Stomach (tissue), 9 donors: ENCODE data around the gene CDNF. TPM values are rescaled to one million over a fixed set of nuclear protein-coding genes. Genes with fewer than 3 reads are reported as not detected.
"Not testable (repeated sequence)": the region's sequence is repeated elsewhere in the genome, so short reads cannot be mapped to it uniquely, and the experiment has no call there.

Experiments used
- DNase-seq, 2 donors: peaks; one replicate each; pipeline versions ENCODE4 v3.0.0 to v3.0.0-alpha.2; 2013 to 2019
- H3K27ac ChIP-seq, 5 donors: fragments of 200-600 bp in 4 of 5; sonication (generic) in 4 of 5; one replicate each; pipeline ENCODE4 v1.5.1; 2013 to 2019; ENCODE audit warnings: mild to moderate bottlenecking in 1 of 5, moderate library complexity in 1 of 5
- H3K27me3 ChIP-seq, 3 donors: fragments of 200-600 bp; sonication (generic); one replicate each; pipeline ENCODE4 v1.5.1; 2017 to 2019; ENCODE audit warnings: mixed run types in 1 of 3
- H3K36me3 ChIP-seq, 4 donors: fragments of 200-600 bp; sonication (generic); 1 replicate in 3 of 4; 2 replicates in 1 of 4; pipeline ENCODE4 v1.5.1; 2016 to 2019
- H3K4me1 ChIP-seq, 4 donors: fragments of 200-600 bp; sonication (generic); one replicate each; pipeline ENCODE4 v1.5.1; 2016 to 2019
- H3K4me3 ChIP-seq, 4 donors: fragments of 200-600 bp; sonication (generic) in 3 of 4; one replicate each; pipeline ENCODE4 v1.5.1; 2016 to 2019; ENCODE audit warnings: mild to moderate bottlenecking in 1 of 4
- H3K9me3 ChIP-seq, 4 donors: fragments of 200-600 bp; sonication (generic); one replicate each; pipeline ENCODE4 v1.5.1; 2016 to 2019
- EP300 ChIP-seq: sonication (generic); formaldehyde crosslinking; IDR thresholded peaks from one replicate; pipeline ENCODE4 v1.6.1; 2017; ENCODE audit warnings: antibody characterized with exemption
- POLR2A ChIP-seq, 4 donors: fragments of 450-650 bp; IDR thresholded peaks; one replicate each; pipeline ENCODE4 v1.6.1; 2016; ENCODE audit warnings: antibody characterized with exemption in 4 of 4, control low read depth in 2 of 4, mild to moderate bottlenecking in 1 of 4, moderate library complexity in 1 of 4
- POLR2AphosphoS5 ChIP-seq, 3 donors: sonication (generic); formaldehyde crosslinking; IDR thresholded peaks; one replicate each; pipeline ENCODE4 v1.6.1; 2016; ENCODE audit warnings: antibody characterized with exemption in 3 of 3
- WGBS, 5 donors: extraction: QIAGEN DNeasy Blood & Tissue Kit in 3 of 5; methylation state at CpG; one replicate each; pipeline versions ENCODE4 v1.1.5 to v1.1.7; 2013 to 2018; 5-methylcytosine and 5-hydroxymethylcytosine counted together
- intact Hi-C: fragments of 100-400 bp; cut with DNase I; formaldehyde crosslinking; loops from one replicate; pipeline ENCODE4 v1.15.1; 2023; ENCODE audit warnings: low total_unique reads
- polyA plus RNA-seq, 3 donors: library from polyadenylated mRNA; stranded (reverse); fragments of 200-250 nt; gene quantifications; one replicate each; pipeline ENCODE4 v1.2.3, GENCODE V29; 2013
- total RNA-seq, 5 donors: library from RNA; depleted of rRNA; stranded (reverse); fragments of >200 nt; gene quantifications; one replicate each; pipeline versions ENCODE4 v1.1.0 to v1.2.3, GENCODE V29; 2014 to 2016
- TF ChIP-seq, protein P1 (sequence below), 7 experiments: fragments of 450-650 bp in 4 of 7; fragments of 200-600 bp in 3 of 7; sonication (generic) in 3 of 7; IDR thresholded peaks; one replicate each; pipeline ENCODE4 v1.5.1; 2016 to 2019; ENCODE audit warnings: antibody characterized with exemption in 7 of 7, control low read depth in 2 of 7, mild to moderate bottlenecking in 1 of 7
- donor health status: healthy with polysubstance abuse.
- donor health status: Bipolar disorder and iron deficiency.
- donor health status: healthy.

CDNF gene
- total and polyA plus RNA-seq, 8 donors: 0.75 to 212 (median 4.1) TPM; not detected in 3

DNA sequence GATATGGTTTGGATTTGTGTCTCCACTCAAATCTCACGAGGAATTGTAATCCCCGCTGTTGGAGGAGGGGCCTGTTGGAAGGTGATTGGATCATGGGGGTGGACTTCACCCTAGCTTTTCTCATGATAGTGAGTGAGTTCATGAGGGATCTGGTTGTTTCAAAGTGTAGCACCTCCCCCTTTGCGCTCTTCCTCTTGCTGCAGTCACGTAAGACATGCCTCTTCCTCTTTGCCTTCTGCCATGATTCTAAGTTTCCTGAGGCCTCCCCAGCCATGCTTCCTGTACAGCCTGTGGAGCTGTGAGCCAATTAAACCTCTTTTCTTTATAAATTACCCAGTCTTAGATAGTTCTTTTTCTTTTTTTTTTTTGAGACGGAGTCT is 17.1 kb downstream of the CDNF start:
- no peaks in the 10 kb centered on the region for H3K9me3 ChIP-seq
- intact Hi-C loops: loop anchor here (10.0 kb wide), 2 partner anchors 286 to 316 kb away; no protein-coding TSS in a partner anchor
- H3K27me3 ChIP-seq: no peaks in the 10 kb centered on the region
- peaks cover 0 to 19% (median 1%) of the 10 kb centered on the region in 4 donors for H3K4me1 ChIP-seq
- TF ChIP-seq POLR2AphosphoS5 (IDR thresholded peaks at IDR 0.05): no peak
- TF ChIP-seq, protein P1, sequence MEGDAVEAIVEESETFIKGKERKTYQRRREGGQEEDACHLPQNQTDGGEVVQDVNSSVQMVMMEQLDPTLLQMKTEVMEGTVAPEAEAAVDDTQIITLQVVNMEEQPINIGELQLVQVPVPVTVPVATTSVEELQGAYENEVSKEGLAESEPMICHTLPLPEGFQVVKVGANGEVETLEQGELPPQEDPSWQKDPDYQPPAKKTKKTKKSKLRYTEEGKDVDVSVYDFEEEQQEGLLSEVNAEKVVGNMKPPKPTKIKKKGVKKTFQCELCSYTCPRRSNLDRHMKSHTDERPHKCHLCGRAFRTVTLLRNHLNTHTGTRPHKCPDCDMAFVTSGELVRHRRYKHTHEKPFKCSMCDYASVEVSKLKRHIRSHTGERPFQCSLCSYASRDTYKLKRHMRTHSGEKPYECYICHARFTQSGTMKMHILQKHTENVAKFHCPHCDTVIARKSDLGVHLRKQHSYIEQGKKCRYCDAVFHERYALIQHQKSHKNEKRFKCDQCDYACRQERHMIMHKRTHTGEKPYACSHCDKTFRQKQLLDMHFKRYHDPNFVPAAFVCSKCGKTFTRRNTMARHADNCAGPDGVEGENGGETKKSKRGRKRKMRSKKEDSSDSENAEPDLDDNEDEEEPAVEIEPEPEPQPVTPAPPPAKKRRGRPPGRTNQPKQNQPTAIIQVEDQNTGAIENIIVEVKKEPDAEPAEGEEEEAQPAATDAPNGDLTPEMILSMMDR (IDR thresholded peaks at IDR 0.05): no peak
- TF ChIP-seq POLR2A (IDR thresholded peaks at IDR 0.05): no peak
- no peak for TF ChIP-seq EP300
- H3K36me3 ChIP-seq: no peaks in the 10 kb centered on the region
- 92 to 98% (median 94%) methylated on average over 5 of the region's 5 CpGs for WGBS, 5 donors
- no peak for DNase-seq
- H3K27ac ChIP-seq: no peak overlapping the region
- no peak overlapping the region for H3K4me3 ChIP-seq

DNA sequence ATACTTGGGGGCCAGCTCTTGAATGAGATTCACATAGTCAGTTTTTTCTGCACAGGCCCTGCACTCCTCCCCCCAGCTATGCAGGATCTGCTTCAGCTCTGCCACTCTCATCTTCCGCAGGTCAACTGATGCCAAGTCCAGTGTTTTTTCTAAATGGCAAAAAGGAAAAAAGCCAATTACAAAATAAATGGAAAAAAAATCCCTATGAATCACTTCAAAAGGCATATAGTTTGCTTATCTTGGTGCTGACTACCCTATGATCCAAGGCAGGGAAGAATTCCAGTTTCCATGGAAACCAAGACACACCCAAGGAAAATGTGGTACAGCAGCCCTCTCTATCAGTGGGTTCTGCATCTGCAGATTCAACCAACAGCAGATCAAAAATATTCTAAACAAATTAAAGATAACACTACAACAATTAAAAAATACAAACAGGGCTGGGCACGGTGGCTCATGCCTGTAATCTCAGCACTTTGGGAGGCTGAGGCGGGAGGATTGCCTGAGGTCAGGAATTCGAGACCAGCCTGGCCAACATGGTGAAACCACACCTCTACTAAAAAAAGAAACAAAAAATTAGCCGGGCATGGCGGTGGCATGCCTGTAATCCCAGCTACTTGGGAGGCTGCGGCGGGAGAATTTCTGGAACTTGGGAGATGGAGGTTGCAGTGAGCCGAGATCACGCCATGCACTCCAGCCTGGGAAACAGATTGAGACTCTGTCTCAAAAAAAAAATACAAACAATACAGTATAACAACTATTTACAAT is 17.6 kb downstream of the CDNF start:
- no peak overlapping the region for H3K4me3 ChIP-seq
- no peak overlapping the region for H3K27ac ChIP-seq
- DNase-seq: peak in 1 of 2 donors; percentile 35
- WGBS, 5 donors: 88 to 95% (median 93%) methylated on average over 10 of the region's 10 CpGs
- H3K9me3 ChIP-seq: no peaks in the 10 kb centered on the region
- peaks cover 0 to 19% (median 1%) of the 10 kb centered on the region in 4 donors for H3K4me1 ChIP-seq
- TF ChIP-seq POLR2AphosphoS5 (IDR thresholded peaks at IDR 0.05) (no peak), POLR2A (IDR thresholded peaks at IDR 0.05) (no peak), EP300 (no peak)
- TF ChIP-seq, protein P1 (IDR thresholded peaks at IDR 0.05): no peak
- no peaks in the 10 kb centered on the region for H3K27me3 ChIP-seq
- H3K36me3 ChIP-seq: no peaks in the 10 kb centered on the region
- intact Hi-C loops: loop anchor here (10.0 kb wide), 2 partner anchors 285 to 315 kb away; no protein-coding TSS in a partner anchor

DNA sequence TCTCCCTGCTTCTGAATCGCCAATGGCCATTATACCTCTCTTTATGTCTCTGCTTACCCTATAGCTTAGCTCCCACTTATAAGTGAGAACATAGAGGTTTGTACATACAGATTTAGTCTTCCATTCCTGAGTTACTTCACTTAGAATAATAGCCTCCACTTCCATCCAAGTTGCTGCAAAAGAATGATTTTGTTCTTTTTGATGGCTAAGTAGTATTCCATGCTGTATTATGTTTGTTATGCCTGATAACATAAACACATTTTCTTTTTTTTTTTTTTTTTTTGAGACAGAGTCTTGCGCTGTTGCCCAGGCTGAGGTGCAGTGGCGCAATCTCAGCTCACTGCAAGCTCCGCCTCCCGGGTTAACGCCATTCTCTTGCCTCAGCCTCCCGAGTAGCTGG is 21.1 kb downstream of the CDNF start:
- H3K4me1 ChIP-seq, H3K9me3 ChIP-seq, H3K4me3 ChIP-seq, H3K27me3 ChIP-seq, H3K36me3 ChIP-seq, H3K27ac ChIP-seq, intact Hi-C loops, DNase-seq: not testable (repeated sequence)
- WGBS, 5 donors: 91 to 100% (median 98%) methylated on average over 7 of the region's 7 CpGs

DNA sequence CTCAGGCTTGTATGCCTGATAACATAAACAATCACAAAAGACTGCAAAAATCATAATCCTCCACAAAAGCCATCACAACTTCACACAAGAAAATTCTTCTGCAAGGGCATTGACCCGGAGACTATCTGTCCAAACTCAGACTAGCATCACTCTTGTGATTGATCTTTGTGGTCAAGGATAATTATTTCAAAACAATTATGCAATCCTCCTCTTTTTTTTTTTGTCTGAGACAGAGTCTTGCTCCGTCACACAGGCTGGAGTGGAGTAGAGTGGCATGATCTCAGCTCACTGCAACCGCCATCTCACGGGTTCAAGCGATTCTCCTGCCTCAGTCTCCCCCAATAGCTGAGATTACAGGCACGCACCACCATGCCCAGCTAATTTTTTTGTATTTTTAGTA is 22.2 kb downstream of the CDNF start:
- H3K4me3 ChIP-seq: no peak overlapping the region
- intact Hi-C loops: no loop called here
- no peaks in the 10 kb centered on the region for H3K36me3 ChIP-seq
- no peak overlapping the region for H3K27ac ChIP-seq
- peaks cover 0 to 9% (median 0%) of the 10 kb centered on the region in 4 donors for H3K4me1 ChIP-seq
- no peak for TF ChIP-seq POLR2AphosphoS5 (IDR thresholded peaks at IDR 0.05)
- TF ChIP-seq EP300: no peak
- TF ChIP-seq, protein P1 (IDR thresholded peaks at IDR 0.05): no peak
- WGBS, 5 donors: 88 to 93% (median 91%) methylated on average over 6 of the region's 6 CpGs
- no peak for DNase-seq
- H3K9me3 ChIP-seq: no peaks in the 10 kb centered on the region
- no peaks in the 10 kb centered on the region for H3K27me3 ChIP-seq

DNA sequence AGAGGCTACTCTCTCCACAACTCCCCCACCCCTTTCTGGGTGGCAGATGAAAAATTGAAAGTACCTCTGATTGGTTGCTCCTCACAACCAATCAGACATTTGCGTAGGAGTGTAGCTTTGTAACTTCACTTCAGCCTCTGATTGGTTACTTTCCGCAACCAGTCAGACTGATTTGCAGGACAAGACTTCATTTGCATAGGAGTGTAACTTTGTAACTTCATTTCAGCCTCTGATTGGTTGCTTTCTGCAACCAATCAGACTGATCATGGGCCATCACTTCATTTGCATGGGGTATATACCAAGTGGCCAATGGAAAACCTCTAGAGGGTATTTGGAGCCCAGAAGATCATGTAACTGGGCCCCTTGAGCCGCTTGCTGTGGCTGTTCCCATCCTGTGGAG is 25.6 kb downstream of the CDNF start:
- H3K27me3 ChIP-seq: no peaks in the 10 kb centered on the region
- no peak overlapping the region for H3K4me3 ChIP-seq
- TF ChIP-seq, protein P1 (IDR thresholded peaks at IDR 0.05): no peak
- TF ChIP-seq POLR2A (IDR thresholded peaks at IDR 0.05) (no peak), POLR2AphosphoS5 (IDR thresholded peaks at IDR 0.05) (no peak), EP300 (no peak)
- H3K27ac ChIP-seq: no peak overlapping the region
- intact Hi-C loops: no loop called here
- H3K36me3 ChIP-seq: no peaks in the 10 kb centered on the region
- WGBS, 5 donors: 89 to 96% (median 93%) methylated on average over 3 of the region's 3 CpGs
- no peaks in the 10 kb centered on the region for H3K9me3 ChIP-seq
- no peaks in the 10 kb centered on the region for H3K4me1 ChIP-seq
- no peak for DNase-seq
